ENCODE measurements around the gene IFNA14.
"Not testable (repeated sequence)": the region's sequence is repeated elsewhere in the genome, so short reads cannot be mapped to it uniquely, and the experiment has no call there.

Gene IFNA14

GRCh38 chr9:21194867-21195776, 44.7 kb downstream of the IFNA14 start:
- not testable (repeated sequence) for H3K36me3 ChIP-seq (ENCODE audit: insufficient read depth, low read length); H3K9me3 ChIP-seq (ENCODE audit: control insufficient read depth, insufficient read depth, low read length); H3K9ac ChIP-seq (ENCODE audit: low read depth, low read length); H3K4me1 ChIP-seq (ENCODE audit: insufficient read depth, low read length)
